Neural cell (in vitro differentiated cells): ENCODE results near the gene FRRS1L. TPM values are rescaled to one million over a fixed set of nuclear protein-coding genes. Genes with fewer than 3 reads are reported as not detected.
A peak's percentile ranks its signal among the peaks of the same experiment; 100 is the strongest.

Source experiments
- H2AFZ ChIP-seq: fragments of 200-600, 300-800 bp; sonication (generic), shearing (Covaris generic); 2 replicates; pipeline ENCODE4 v1.6.0; 2014; ENCODE audit warnings: low read depth, mild to moderate bottlenecking, antibody characterized with exemption, low read length, moderate library complexity
- H3F3A ChIP-seq: fragments of 200-600 bp; shearing (Covaris generic); 2 replicates; pipeline ENCODE4 v1.6.1; 2016; ENCODE audit warnings: mild to moderate bottlenecking, moderate library complexity, mixed read lengths, antibody characterized with exemption, low read length; ENCODE audit not compliant: insufficient read depth, poor library complexity, severe bottlenecking
- H3K27ac ChIP-seq: fragments of 200-600, 300-800 bp; sonication (generic), shearing (Covaris generic); 2 replicates; pipeline ENCODE4 v1.5.1; 2014; ENCODE audit warnings: mild to moderate bottlenecking, low read length, moderate library complexity
- H3K27me3 ChIP-seq: fragments of 300-800, 200-600 bp; sonication (generic), shearing (Covaris generic); 2 replicates; pipeline ENCODE4 v1.6.0; 2014; ENCODE audit warnings: mild to moderate bottlenecking, low read depth, low read length, moderate library complexity; ENCODE audit not compliant: insufficient read depth
- H3K36me3 ChIP-seq: fragments of 300-800, 200-600 bp; sonication (generic), shearing (Covaris generic); 2 replicates; pipeline ENCODE4 v1.5.1; 2014; ENCODE audit warnings: mild to moderate bottlenecking, antibody characterized with exemption, low read length, moderate library complexity; ENCODE audit not compliant: insufficient read depth
- H3K4me2 ChIP-seq: fragments of 300-800, 200-600 bp; sonication (generic), shearing (Covaris generic); 2 replicates; pipeline ENCODE4 v1.6.0; 2014; ENCODE audit warnings: mild to moderate bottlenecking, low read length
- H3K4me3 ChIP-seq: fragments of 300-800, 200-600 bp; sonication (generic), shearing (Covaris generic); 2 replicates; pipeline ENCODE4 v1.5.1; 2014; ENCODE audit warnings: mild to moderate bottlenecking, low read length, moderate library complexity
- H3K79me2 ChIP-seq: fragments of 200-600 bp; shearing (Covaris generic); replicated peaks from 2 replicates; pipeline ENCODE4 v1.6.0; 2014; ENCODE audit warnings: mild to moderate bottlenecking, low read length, moderate library complexity; ENCODE audit not compliant: insufficient read depth
- H3K9ac ChIP-seq: fragments of 300-800, 200-600 bp; sonication (generic), shearing (Covaris generic); 2 replicates; pipeline ENCODE4 v1.6.1; 2016; ENCODE audit warnings: mild to moderate bottlenecking, low read length, mixed read lengths
- H3K9me2 ChIP-seq: fragments of 200-600 bp; shearing (Covaris generic); 2 replicates; pipeline ENCODE4 v1.6.1; 2016; ENCODE audit warnings: mild to moderate bottlenecking, low read length, mixed read lengths; ENCODE audit not compliant: insufficient read depth
- H3K9me3 ChIP-seq: fragments of 200-600, 300-800 bp; sonication (generic), shearing (Covaris generic); 2 replicates; pipeline ENCODE4 v1.6.1; 2016; ENCODE audit warnings: mild to moderate bottlenecking, mixed run types, low read length, moderate library complexity, mixed read lengths
- H4K20me1 ChIP-seq: fragments of 200-600 bp; shearing (Covaris generic); 2 replicates; pipeline ENCODE4 v1.6.1; 2016; ENCODE audit warnings: mild to moderate bottlenecking, mixed run types; ENCODE audit not compliant: insufficient read depth
- CTCF ChIP-seq: fragments of 450-650 bp; IDR thresholded peaks from 2 replicates; pipeline ENCODE4 v1.5.1; 2014; ENCODE audit warnings: antibody characterized with exemption, mild to moderate bottlenecking, moderate library complexity; ENCODE audit not compliant: poor library complexity, severe bottlenecking
- EP300 ChIP-seq: fragments of 450-650 bp; conservative IDR thresholded peaks from 2 replicates; pipeline ENCODE4 v1.6.1; 2014; ENCODE audit warnings: antibody characterized with exemption, mild to moderate bottlenecking, moderate library complexity; ENCODE audit not compliant: poor library complexity, severe bottlenecking
- EZH2 ChIP-seq: fragments of 200-600, 300-800 bp; shearing (Covaris generic), sonication (generic); IDR thresholded peaks from 2 replicates; pipeline ENCODE4 v1.6.1; 2014; ENCODE audit warnings: antibody characterized with exemption, low read length, borderline replicate concordance, mild to moderate bottlenecking; ENCODE audit not compliant: insufficient read depth, poor library complexity, severe bottlenecking
- MXI1 ChIP-seq: fragments of 450-650 bp; conservative IDR thresholded peaks from 2 replicates; pipeline ENCODE4 v1.6.1; 2014; ENCODE audit warnings: antibody characterized with exemption, mild to moderate bottlenecking; ENCODE audit not compliant: poor library complexity, severe bottlenecking
- POLR2AphosphoS5 ChIP-seq: IDR thresholded peaks from 2 replicates; pipeline ENCODE4 v1.6.1; 2012
- RAD21 ChIP-seq: fragments of 450-650 bp; conservative IDR thresholded peaks from 2 replicates; pipeline ENCODE4 v1.6.1; 2014; ENCODE audit warnings: antibody characterized with exemption, mild to moderate bottlenecking, moderate library complexity
- REST ChIP-seq: IDR thresholded peaks from 2 replicates; pipeline ENCODE4 v1.6.1; 2012; ENCODE audit warnings: borderline replicate concordance
- SMC3 ChIP-seq: fragments of 450-650 bp; conservative IDR thresholded peaks from 2 replicates; pipeline ENCODE4 v1.6.1; 2014; ENCODE audit warnings: antibody characterized with exemption, mild to moderate bottlenecking, moderate library complexity; ENCODE audit not compliant: poor library complexity
- TAF1 ChIP-seq: IDR thresholded peaks from 2 replicates; pipeline ENCODE4 v1.6.1; 2012; ENCODE audit warnings: low read depth
- polyA plus RNA-seq: library from polyadenylated mRNA; depleted of rRNA; stranded (reverse); fragments of >200 nt; gene quantifications from 2 replicates; pipeline ENCODE4 v1.2.3, GENCODE V29; 2014

Gene FRRS1L
- polyA plus RNA-seq, 1 donor from 2014 or later = 20.4 TPM

GRCh38 chr9:109168170-109168569 lies 1.1 kb upstream of the FRRS1L start:
- Histone ChIP-seq H3F3A (no peaks in the 10 kb centered on the region), H4K20me1 (no peaks in the 10 kb centered on the region), H3K4me3 (no peak overlapping the region), H3K4me2 (no peak overlapping the region), H3K36me3 (no peaks in the 10 kb centered on the region), H3K9me2 (no peaks in the 10 kb centered on the region), H2AFZ (no peak overlapping the region), H3K27ac (no peak overlapping the region), H3K27me3 (peaks cover 19% of the 10 kb centered on the region), H3K9me3 (no peaks in the 10 kb centered on the region), H3K79me2 (no peaks in the 10 kb centered on the region), H3K9ac (no peak overlapping the region)
- TF ChIP-seq CTCF = no peak
- no peak for TF ChIP-seq EP300
- no peak for TF ChIP-seq SMC3
- no peak for TF ChIP-seq MXI1
- TF ChIP-seq EZH2 = no peak
- TF ChIP-seq RAD21 = no peak
- no peak for TF ChIP-seq REST
- TF ChIP-seq TAF1 = no peak
- TF ChIP-seq POLR2AphosphoS5 = no peak

GRCh38 chr9:109167716-109168115 lies 667 bp upstream of the FRRS1L start:
- no peaks in the 10 kb centered on the region for H3K36me3 ChIP-seq
- peak overlapping the region; percentile 64 for H3K4me3 ChIP-seq
- no peaks in the 10 kb centered on the region for H4K20me1 ChIP-seq
- peaks cover 19% of the 10 kb centered on the region for H3K27me3 ChIP-seq
- H3K27ac ChIP-seq = no peak overlapping the region
- H3K9me2 ChIP-seq = no peaks in the 10 kb centered on the region
- TF ChIP-seq TAF1 = no peak
- no peak for TF ChIP-seq CTCF
- TF ChIP-seq RAD21 = no peak
- no peak for TF ChIP-seq MXI1
- TF ChIP-seq POLR2AphosphoS5 = no peak
- no peak for TF ChIP-seq REST
- no peak for TF ChIP-seq EZH2
- no peak for TF ChIP-seq SMC3
- H2AFZ ChIP-seq = peak overlapping the region; percentile 52
- no peaks in the 10 kb centered on the region for H3F3A ChIP-seq
- H3K9ac ChIP-seq = peak overlapping the region; percentile 63
- no peaks in the 10 kb centered on the region for H3K79me2 ChIP-seq
- no peaks in the 10 kb centered on the region for H3K9me3 ChIP-seq
- no peak overlapping the region for H3K4me2 ChIP-seq
